Erythroblast (primary cell): Measurements from ENCODE around the gene RNASEH1.

Experiments used
- GATA1 ChIP-seq: IDR thresholded peaks from 2 replicates; pipeline ENCODE4 v1.6.1; 2011; ENCODE audit warnings: low read depth, mild to moderate bottlenecking, control low read depth, low read length, moderate library complexity
- POLR2A ChIP-seq: IDR thresholded peaks from 2 replicates; pipeline ENCODE4 v1.6.1; 2011; ENCODE audit warnings: mild to moderate bottlenecking, low read length

- TF ChIP-seq POLR2A (no peak), GATA1 (no peak)
Observed at GRCh38 chr2:3518496-3519254, 39.5 kb downstream of the RNASEH1 start.
